ENCODE measurements around the gene SETBP1.
A peak's percentile ranks its signal among the peaks of the same experiment; 100 is the strongest.

SETBP1 gene

GRCh38 chr18:44679056-44679913, 1.4 kb upstream of the SETBP1 start:
- peak; percentile 76 to 87 for DNase-seq

- peak in 1 of 2 donors; percentile 29 for DNase-seq
Measured at GRCh38 chr18:44679914-44680272, 795 bp upstream of the SETBP1 start.

GRCh38 chr18:44681076-44681970, 635 bp downstream of the SETBP1 start:
- DNase-seq: no peak

- DNase-seq: no peak
Measured at GRCh38 chr18:44682201-44682870, 1.6 kb downstream of the SETBP1 start.

- no peak for DNase-seq
Measured at GRCh38 chr18:44682871-44683221, 2.2 kb downstream of the SETBP1 start.

GRCh38 chr18:44683556-44683955, 2.9 kb downstream of the SETBP1 start:
- DNase-seq: no peak

- DNase-seq: no peak
Measured at GRCh38 chr18:44685296-44685695, 4.6 kb downstream of the SETBP1 start.

- no peak for DNase-seq
Measured at GRCh38 chr18:44686156-44686555, 5.5 kb downstream of the SETBP1 start.

GRCh38 chr18:44687421-44687820, 6.7 kb downstream of the SETBP1 start:
- no peak for DNase-seq

- no peak for DNase-seq
Measured at GRCh38 chr18:44689736-44690135, 9.0 kb downstream of the SETBP1 start.

- DNase-seq: no peak
Measured at GRCh38 chr18:44691148-44691925, 10.6 kb downstream of the SETBP1 start.

GRCh38 chr18:44693030-44693784, 12.5 kb downstream of the SETBP1 start:
- no peak for DNase-seq

GRCh38 chr18:44695503-44695902, 14.8 kb downstream of the SETBP1 start:
- no peak for DNase-seq

GRCh38 chr18:44696892-44697291, 16.2 kb downstream of the SETBP1 start:
- no peak for DNase-seq

GRCh38 chr18:44697315-44697714, 16.6 kb downstream of the SETBP1 start:
- no peak for DNase-seq

GRCh38 chr18:44698518-44698917, 17.8 kb downstream of the SETBP1 start:
- no peak for DNase-seq

GRCh38 chr18:44699572-44700261, 19.0 kb downstream of the SETBP1 start:
- DNase-seq: no peak

GRCh38 chr18:44700652-44701051, 20.0 kb downstream of the SETBP1 start:
- no peak for DNase-seq

GRCh38 chr18:44701227-44701626, 20.5 kb downstream of the SETBP1 start:
- DNase-seq: no peak

GRCh38 chr18:44702594-44702993, 21.9 kb downstream of the SETBP1 start:
- DNase-seq: no peak
